ENCODE measurements around the gene ASL. TPM values are rescaled to one million over a fixed set of nuclear protein-coding genes. Genes with fewer than 3 reads are reported as not detected.
"Not testable (repeated sequence)": the region's sequence is repeated elsewhere in the genome, so short reads cannot be mapped to it uniquely, and the experiment has no call there.

Gene ASL
- 7.3 TPM for total RNA-seq

DNA sequence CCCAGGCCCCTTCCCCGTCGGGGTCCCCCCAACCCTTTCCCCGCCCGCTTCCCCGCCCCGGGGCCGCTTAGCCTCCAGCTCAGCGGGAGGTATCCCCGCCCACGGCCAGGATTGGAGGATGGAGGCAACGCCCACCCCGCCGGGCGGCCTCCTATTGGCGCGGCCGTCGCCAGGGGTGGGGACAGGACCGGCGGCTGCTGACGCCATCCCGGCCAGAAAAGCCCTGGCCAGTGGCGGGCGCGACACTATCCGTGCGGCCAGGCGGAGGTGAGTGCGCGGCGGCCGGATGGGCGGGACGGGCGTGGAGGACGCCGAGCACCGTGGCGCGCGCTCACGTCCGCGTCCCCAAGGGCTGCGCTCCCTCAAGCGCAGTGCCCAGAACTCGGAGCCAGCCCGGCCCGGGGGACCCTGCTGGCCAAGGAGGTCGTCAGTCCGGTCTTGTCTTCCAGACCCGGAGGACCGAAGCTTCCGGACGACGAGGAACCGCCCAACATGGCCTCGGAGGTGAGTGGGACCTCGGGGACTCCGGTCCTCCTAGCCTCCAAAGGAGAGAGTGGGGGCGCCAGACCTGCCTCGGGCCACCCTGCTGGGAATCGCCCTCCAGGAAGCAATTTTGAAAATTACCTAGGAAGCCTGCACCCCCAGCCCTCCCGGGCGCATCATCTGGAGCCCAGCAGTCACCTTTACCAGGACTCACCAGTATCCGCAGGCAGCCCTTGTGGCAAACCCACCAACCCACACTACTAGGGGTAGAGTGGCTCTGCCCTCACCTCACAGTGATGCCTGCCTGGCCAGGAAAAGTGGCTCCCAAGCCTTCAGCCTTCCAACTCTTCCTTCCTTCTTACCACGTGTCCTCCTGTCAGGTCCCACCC is at the start of gene ASL:
TSS of gene ASL (plus strand) at position 230 of the 872 bp plus-strand sequence. CDS start at position 493, 263 bp downstream.
- H3K27me3 ChIP-seq (ENCODE audit: control insufficient read depth in 3 of 3, insufficient read depth in 3 of 3, low read length in 3 of 3) = no peaks in the 10 kb centered on the region
- no peak within 1 kb of the TSS for H3K27ac ChIP-seq (ENCODE audit: low read depth, low read length)
- no peaks in the 10 kb centered on the region for H3K9me3 ChIP-seq (ENCODE audit: control insufficient read depth in 3 of 3, low read length in 3 of 3)
- H3K36me3 ChIP-seq (ENCODE audit: control insufficient read depth in 3 of 3, insufficient read depth in 3 of 3, low read length in 3 of 3) = no peaks in the 10 kb centered on the region
- H3K4me1 ChIP-seq (ENCODE audit: control insufficient read depth in 3 of 3, insufficient read depth in 3 of 3, low read length in 3 of 3) = peaks cover 9 to 13% (median 11%) of the 10 kb centered on the region in 3 donors
- H3K4me3 ChIP-seq (ENCODE audit: low read length in 3 of 3) = peak within 1 kb of the TSS; percentile 90 to 92 (median 92)
- H3K9ac ChIP-seq (ENCODE audit: low read depth in 1 of 3, low read length in 3 of 3) = peak within 1 kb of the TSS; percentile 68 to 83 (median 82)

DNA sequence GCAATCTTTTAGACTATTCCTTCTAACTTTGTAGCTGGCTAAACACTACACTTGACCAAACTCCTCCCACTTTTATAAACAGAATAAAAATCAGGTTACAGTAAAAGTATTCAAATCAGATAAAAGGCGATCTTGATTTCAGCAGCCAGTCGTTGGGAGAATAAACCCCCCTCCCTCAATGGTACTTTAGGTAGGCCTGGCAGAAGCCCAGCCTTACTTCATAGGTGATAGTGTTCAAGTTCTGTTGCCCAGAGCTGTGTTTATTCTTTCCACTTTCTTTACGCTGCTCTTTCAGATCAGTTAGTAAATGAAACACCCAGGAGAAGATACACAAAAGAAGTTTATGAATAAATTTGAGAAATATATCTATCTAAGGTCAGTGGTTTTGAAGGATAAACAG is 47.3 kb upstream of the ASL start:
- not testable (repeated sequence) for H3K9me3 ChIP-seq (ENCODE audit: control insufficient read depth in 3 of 3, low read length in 3 of 3); H3K4me1 ChIP-seq (ENCODE audit: control insufficient read depth in 3 of 3, insufficient read depth in 3 of 3, low read length in 3 of 3); H3K9ac ChIP-seq (ENCODE audit: low read depth in 1 of 3, low read length in 3 of 3); H3K36me3 ChIP-seq (ENCODE audit: control insufficient read depth in 3 of 3, insufficient read depth in 3 of 3, low read length in 3 of 3); H3K27me3 ChIP-seq (ENCODE audit: control insufficient read depth in 3 of 3, insufficient read depth in 3 of 3, low read length in 3 of 3); H3K4me3 ChIP-seq (ENCODE audit: low read length in 3 of 3); H3K27ac ChIP-seq (ENCODE audit: low read depth, low read length)

DNA sequence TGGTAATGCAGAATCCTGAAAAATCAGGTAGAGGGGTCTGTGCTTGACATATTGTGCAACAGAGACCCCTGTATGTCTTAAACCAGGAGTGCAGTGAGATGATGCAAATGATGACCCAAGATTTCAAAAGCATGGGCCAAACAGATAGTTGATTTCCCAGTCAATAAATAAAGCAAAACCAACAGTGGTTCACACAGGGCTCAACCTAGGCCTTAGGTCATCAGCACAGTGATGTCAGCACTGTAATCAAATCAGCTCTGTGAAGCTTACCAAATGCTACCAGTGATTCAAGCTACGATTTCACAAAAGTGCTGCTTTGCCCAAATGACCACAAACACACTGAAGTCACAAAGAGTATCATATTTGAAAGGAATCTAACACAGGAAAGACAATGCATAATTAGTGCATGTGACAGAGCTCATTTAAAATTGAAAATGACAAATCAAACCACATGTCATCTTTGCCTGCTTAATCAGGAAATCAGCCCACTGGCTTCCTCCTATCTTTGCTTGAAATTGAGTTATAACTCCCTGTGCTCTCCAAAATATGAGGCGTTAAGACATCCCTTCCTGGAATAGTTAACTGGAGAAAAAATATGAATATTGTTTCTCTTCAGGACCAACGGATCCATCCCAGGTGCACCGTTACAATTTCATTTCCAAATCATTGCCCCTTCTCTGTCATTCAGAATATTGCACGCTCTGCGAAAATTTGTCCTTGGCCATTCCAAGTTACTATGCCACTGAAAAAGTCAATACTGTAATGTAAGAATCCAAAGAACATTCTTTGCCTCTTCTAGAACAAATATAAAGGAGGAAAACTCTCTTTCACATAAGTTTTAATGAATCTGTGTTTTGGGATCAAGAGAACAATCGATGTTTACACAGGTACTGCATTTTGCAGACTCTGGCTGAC is 41.9 kb upstream of the ASL start:
- Histone ChIP-seq H3K4me1 (ENCODE audit: control insufficient read depth in 3 of 3, insufficient read depth in 3 of 3, low read length in 3 of 3) (no peaks in the 10 kb centered on the region), H3K9ac (ENCODE audit: low read depth in 1 of 3, low read length in 3 of 3) (no peak overlapping the region), H3K9me3 (ENCODE audit: control insufficient read depth in 3 of 3, low read length in 3 of 3) (no peaks in the 10 kb centered on the region), H3K36me3 (ENCODE audit: control insufficient read depth in 3 of 3, insufficient read depth in 3 of 3, low read length in 3 of 3) (no peaks in the 10 kb centered on the region), H3K27me3 (ENCODE audit: control insufficient read depth in 3 of 3, insufficient read depth in 3 of 3, low read length in 3 of 3) (no peaks in the 10 kb centered on the region), H3K4me3 (ENCODE audit: low read length in 3 of 3) (no peak overlapping the region), H3K27ac (ENCODE audit: low read depth, low read length) (no peak overlapping the region)

DNA sequence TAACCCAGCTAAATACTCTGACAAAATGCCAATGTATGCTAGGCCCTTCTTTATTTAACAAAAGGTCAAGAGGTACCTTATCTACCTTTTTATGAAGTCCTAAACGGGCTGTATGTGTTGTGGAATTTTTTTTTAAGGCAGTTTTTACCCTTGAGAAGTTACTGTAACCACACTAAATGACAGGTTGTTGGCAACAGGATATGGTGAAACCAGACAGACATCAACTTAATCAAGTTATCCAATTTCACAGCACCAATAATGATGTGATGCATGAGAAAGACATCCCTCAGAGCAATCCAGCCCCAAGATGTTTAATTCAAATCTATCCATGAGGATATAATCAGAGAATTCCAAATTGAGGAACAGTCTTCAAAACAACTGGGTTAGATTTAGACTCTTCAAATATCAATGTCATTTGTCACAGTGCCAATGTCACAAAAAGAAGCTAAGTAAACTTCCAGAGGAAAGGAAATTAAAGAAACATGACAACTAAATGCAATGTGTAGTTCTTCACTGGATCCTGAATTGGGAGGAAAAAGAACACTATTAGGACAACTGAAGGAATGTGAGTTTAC is 41.1 kb upstream of the ASL start:
- H3K4me3 ChIP-seq (ENCODE audit: low read length in 3 of 3); H3K27ac ChIP-seq (ENCODE audit: low read depth, low read length); H3K4me1 ChIP-seq (ENCODE audit: control insufficient read depth in 3 of 3, insufficient read depth in 3 of 3, low read length in 3 of 3); H3K9ac ChIP-seq (ENCODE audit: low read depth in 1 of 3, low read length in 3 of 3); H3K9me3 ChIP-seq (ENCODE audit: control insufficient read depth in 3 of 3, low read length in 3 of 3); H3K36me3 ChIP-seq (ENCODE audit: control insufficient read depth in 3 of 3, insufficient read depth in 3 of 3, low read length in 3 of 3); H3K27me3 ChIP-seq (ENCODE audit: control insufficient read depth in 3 of 3, insufficient read depth in 3 of 3, low read length in 3 of 3): not testable (repeated sequence)

DNA sequence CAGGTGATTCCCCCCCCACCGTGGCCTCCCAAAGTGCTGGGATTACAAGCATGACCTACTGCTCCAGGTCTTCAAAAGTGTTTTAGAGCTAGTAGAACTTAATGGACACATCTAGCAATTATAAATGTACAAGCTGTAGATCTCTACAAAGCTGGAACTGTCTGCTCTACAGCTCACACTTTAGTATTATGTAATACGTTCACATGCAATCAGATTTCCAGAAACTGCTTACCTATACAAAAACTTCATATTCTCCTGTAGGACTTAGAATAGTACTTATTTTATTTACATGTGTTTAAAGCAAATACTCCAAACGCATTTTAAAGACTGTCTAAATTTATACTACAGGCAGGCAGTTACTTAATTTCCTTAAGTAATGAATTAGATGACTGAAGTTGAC is 39.2 kb upstream of the ASL start:
- Histone ChIP-seq H3K4me3 (ENCODE audit: low read length in 3 of 3) (no peak overlapping the region), H3K9ac (ENCODE audit: low read depth in 1 of 3, low read length in 3 of 3) (no peak overlapping the region), H3K9me3 (ENCODE audit: control insufficient read depth in 3 of 3, low read length in 3 of 3) (no peaks in the 10 kb centered on the region), H3K4me1 (ENCODE audit: control insufficient read depth in 3 of 3, insufficient read depth in 3 of 3, low read length in 3 of 3) (no peaks in the 10 kb centered on the region), H3K36me3 (ENCODE audit: control insufficient read depth in 3 of 3, insufficient read depth in 3 of 3, low read length in 3 of 3) (no peaks in the 10 kb centered on the region), H3K27ac (ENCODE audit: low read depth, low read length) (no peak overlapping the region), H3K27me3 (ENCODE audit: control insufficient read depth in 3 of 3, insufficient read depth in 3 of 3, low read length in 3 of 3) (no peaks in the 10 kb centered on the region)

DNA sequence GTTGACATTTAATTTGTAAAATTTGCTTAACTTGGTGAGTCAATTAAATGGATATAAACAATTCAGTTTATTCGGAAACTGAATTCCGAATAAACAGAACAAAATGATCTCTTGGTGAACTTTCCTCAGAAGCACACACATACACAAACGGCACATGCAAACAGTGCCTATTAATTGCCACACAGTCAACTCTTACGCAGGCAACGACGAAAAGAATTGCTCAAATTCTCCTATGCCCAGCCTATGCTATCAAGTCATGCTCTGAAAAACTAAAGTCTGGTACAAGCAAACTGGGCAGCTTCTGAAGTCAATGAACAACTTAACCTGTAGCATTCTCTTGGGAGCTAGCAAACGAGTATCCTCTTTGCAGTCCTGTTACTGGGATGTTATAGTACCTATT is 38.8 kb upstream of the ASL start:
- H3K9me3 ChIP-seq (ENCODE audit: control insufficient read depth in 3 of 3, low read length in 3 of 3) = no peaks in the 10 kb centered on the region
- no peak overlapping the region for H3K4me3 ChIP-seq (ENCODE audit: low read length in 3 of 3)
- no peaks in the 10 kb centered on the region for H3K4me1 ChIP-seq (ENCODE audit: control insufficient read depth in 3 of 3, insufficient read depth in 3 of 3, low read length in 3 of 3)
- no peak overlapping the region for H3K9ac ChIP-seq (ENCODE audit: low read depth in 1 of 3, low read length in 3 of 3)
- H3K36me3 ChIP-seq (ENCODE audit: control insufficient read depth in 3 of 3, insufficient read depth in 3 of 3, low read length in 3 of 3) = no peaks in the 10 kb centered on the region
- no peaks in the 10 kb centered on the region for H3K27me3 ChIP-seq (ENCODE audit: control insufficient read depth in 3 of 3, insufficient read depth in 3 of 3, low read length in 3 of 3)
- no peak overlapping the region for H3K27ac ChIP-seq (ENCODE audit: low read depth, low read length)

DNA sequence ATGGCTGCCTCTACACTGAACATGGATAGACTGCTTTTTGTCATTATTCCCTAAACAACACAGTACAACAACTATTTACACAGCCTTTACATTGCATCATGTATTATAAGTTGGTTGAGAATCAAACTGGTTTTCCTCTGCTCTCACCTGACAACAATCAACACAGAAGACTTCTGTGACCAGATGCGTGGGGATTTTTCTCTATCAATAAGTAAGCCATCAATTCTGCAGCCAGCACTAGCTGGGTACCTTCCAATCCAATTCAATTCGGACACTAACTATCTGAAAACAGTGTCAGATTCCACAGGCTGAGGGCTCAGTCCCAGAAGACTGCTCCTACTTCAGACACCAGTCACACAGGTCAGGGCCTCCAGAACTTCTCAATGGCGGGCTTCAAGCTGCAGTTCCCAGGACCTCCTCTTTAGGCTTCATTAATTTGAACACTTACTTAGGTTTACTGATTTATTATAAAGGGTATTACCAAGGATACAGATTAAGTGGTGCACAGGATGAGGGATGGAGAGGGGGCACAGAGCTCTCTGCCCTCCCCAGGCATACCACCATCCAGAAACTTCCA is 36.4 kb upstream of the ASL start:
- no peaks in the 10 kb centered on the region for H3K36me3 ChIP-seq (ENCODE audit: control insufficient read depth in 3 of 3, insufficient read depth in 3 of 3, low read length in 3 of 3)

DNA sequence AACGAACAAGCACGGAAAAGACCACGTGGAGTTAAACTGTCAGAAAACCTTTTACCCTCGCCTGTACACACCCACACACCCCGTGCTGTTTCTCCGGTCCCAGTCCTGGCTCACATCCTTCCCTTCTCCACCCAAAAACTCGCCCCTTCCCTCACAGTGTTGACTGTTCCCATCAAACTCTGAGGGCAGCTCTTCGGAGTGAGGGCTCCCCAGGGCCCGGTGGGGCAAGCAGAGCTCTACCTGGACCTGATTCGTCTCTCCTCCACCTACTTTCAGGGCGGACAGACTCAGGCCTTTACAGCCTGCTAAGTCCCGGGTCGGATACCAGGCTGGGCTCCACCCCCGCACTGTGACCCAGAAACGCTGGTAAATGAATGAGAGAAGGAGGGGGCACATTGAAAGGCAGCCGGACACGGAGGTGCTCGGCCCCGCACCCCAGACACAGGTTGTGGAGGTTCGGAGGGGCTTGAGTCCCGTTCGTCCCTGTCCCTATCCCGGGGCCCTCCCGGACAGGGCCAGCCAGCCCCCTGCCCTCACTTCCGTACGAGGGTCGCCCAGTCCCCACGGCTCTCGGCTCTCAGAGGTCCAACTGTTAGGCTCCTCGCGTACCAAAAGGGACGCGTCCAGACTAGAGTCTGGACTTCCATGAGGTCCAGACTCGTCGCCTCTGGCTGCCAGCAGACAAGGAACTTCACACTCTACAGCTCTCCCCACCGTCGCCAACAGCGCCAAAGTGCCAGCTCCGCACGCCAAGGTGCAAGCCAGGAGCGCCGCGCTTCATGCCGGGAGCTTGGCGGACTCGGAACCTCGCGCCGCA is 31.7 kb upstream of the ASL start:
- H3K27ac ChIP-seq (ENCODE audit: low read depth, low read length) = no peak overlapping the region
- H3K9ac ChIP-seq (ENCODE audit: low read depth in 1 of 3, low read length in 3 of 3) = peak overlapping the region; percentile 51 to 78 (median 51)
- H3K4me3 ChIP-seq (ENCODE audit: low read length in 3 of 3) = peak overlapping the region; percentile 66 to 79 (median 74)
- H3K27me3 ChIP-seq (ENCODE audit: control insufficient read depth in 3 of 3, insufficient read depth in 3 of 3, low read length in 3 of 3) = no peaks in the 10 kb centered on the region
- H3K36me3 ChIP-seq (ENCODE audit: control insufficient read depth in 3 of 3, insufficient read depth in 3 of 3, low read length in 3 of 3) = no peaks in the 10 kb centered on the region
- no peaks in the 10 kb centered on the region for H3K9me3 ChIP-seq (ENCODE audit: control insufficient read depth in 3 of 3, low read length in 3 of 3)
- H3K4me1 ChIP-seq (ENCODE audit: control insufficient read depth in 3 of 3, insufficient read depth in 3 of 3, low read length in 3 of 3) = peaks cover 4 to 7% (median 5%) of the 10 kb centered on the region in 3 donors

More for the DNA sequence above, 36.4 kb upstream of the ASL start:
- Histone ChIP-seq H3K27ac (ENCODE audit: low read depth, low read length) (no peak overlapping the region), H3K4me3 (ENCODE audit: low read length in 3 of 3) (no peak overlapping the region), H3K27me3 (ENCODE audit: control insufficient read depth in 3 of 3, insufficient read depth in 3 of 3, low read length in 3 of 3) (no peaks in the 10 kb centered on the region), H3K9ac (ENCODE audit: low read depth in 1 of 3, low read length in 3 of 3) (no peak overlapping the region), H3K4me1 (ENCODE audit: control insufficient read depth in 3 of 3, insufficient read depth in 3 of 3, low read length in 3 of 3) (peaks cover 4 to 7% (median 5%) of the 10 kb centered on the region in 3 donors), H3K9me3 (ENCODE audit: control insufficient read depth in 3 of 3, low read length in 3 of 3) (no peaks in the 10 kb centered on the region)

DNA sequence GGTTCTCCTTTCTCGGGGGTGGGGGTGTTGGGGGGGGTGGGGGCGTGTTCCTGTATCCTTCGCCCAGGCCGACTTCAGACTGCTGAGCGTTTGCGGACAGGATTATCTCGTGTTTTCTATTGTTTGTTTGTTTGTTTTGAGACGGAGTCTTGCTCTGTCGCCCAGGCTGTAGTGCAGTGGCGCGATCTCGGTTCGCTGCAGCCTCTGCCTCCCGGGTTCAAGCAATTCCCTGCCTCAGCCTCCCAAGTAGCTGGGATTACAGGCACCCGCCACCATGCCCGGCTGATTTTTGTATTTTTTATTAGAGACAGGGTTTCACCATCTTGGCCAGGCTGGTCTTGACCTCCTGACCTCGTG is 31.1 kb upstream of the ASL start:
- H3K36me3 ChIP-seq (ENCODE audit: control insufficient read depth in 3 of 3, insufficient read depth in 3 of 3, low read length in 3 of 3); H3K9ac ChIP-seq (ENCODE audit: low read depth in 1 of 3, low read length in 3 of 3): not testable (repeated sequence)

More for the DNA sequence above, 31.1 kb upstream of the ASL start:
- not testable (repeated sequence) for H3K27me3 ChIP-seq (ENCODE audit: control insufficient read depth in 3 of 3, insufficient read depth in 3 of 3, low read length in 3 of 3); H3K27ac ChIP-seq (ENCODE audit: low read depth, low read length); H3K9me3 ChIP-seq (ENCODE audit: control insufficient read depth in 3 of 3, low read length in 3 of 3); H3K4me1 ChIP-seq (ENCODE audit: control insufficient read depth in 3 of 3, insufficient read depth in 3 of 3, low read length in 3 of 3)
- peak overlapping the region; percentile 66 to 79 (median 74) for H3K4me3 ChIP-seq (ENCODE audit: low read length in 3 of 3)

Data from skeletal muscle tissue (tissue), 4 donors.